ENCODE results near the gene TMIE. TPM values are rescaled to one million over a fixed set of nuclear protein-coding genes. Genes with fewer than 3 reads are reported as not detected.

The TMIE gene
- total RNA-seq, 2 donors from 2014 or later = 0.13 TPM; not detected in 1

- Histone ChIP-seq H3K27ac (no peak overlapping the region), H3K9me3 (no peaks in the 10 kb centered on the region), H3K36me3 (no peaks in the 10 kb centered on the region), H3K27me3 (no peaks in the 10 kb centered on the region), H3K4me1 (no peaks in the 10 kb centered on the region), H3K9ac (ENCODE audit: low read depth in 2 of 2, low read length in 2 of 2) (no peak overlapping the region), H3K4me3 (no peak overlapping the region)
- no peak for DNase-seq
- intact Hi-C loops (cut with DNase I) = loop anchor here (5.0 to 10.0 kb wide), 2 partner anchors 288 to 615 kb away; no protein-coding TSS in a partner anchor
- TF ChIP-seq, protein P1, sequence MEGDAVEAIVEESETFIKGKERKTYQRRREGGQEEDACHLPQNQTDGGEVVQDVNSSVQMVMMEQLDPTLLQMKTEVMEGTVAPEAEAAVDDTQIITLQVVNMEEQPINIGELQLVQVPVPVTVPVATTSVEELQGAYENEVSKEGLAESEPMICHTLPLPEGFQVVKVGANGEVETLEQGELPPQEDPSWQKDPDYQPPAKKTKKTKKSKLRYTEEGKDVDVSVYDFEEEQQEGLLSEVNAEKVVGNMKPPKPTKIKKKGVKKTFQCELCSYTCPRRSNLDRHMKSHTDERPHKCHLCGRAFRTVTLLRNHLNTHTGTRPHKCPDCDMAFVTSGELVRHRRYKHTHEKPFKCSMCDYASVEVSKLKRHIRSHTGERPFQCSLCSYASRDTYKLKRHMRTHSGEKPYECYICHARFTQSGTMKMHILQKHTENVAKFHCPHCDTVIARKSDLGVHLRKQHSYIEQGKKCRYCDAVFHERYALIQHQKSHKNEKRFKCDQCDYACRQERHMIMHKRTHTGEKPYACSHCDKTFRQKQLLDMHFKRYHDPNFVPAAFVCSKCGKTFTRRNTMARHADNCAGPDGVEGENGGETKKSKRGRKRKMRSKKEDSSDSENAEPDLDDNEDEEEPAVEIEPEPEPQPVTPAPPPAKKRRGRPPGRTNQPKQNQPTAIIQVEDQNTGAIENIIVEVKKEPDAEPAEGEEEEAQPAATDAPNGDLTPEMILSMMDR (IDR thresholded peaks at IDR 0.05) = no peak
Observed at GRCh38 chr3:46709721-46710120, 8.5 kb downstream of the TMIE start.

- TF ChIP-seq, protein P1 (IDR thresholded peaks at IDR 0.05) = no peak
- intact Hi-C loops (cut with DNase I) = no loop called here
- Histone ChIP-seq H3K27me3 (no peaks in the 10 kb centered on the region), H3K9ac (ENCODE audit: low read depth in 2 of 2, low read length in 2 of 2) (no peak overlapping the region), H3K36me3 (no peaks in the 10 kb centered on the region), H3K9me3 (no peaks in the 10 kb centered on the region), H3K4me3 (no peak overlapping the region), H3K4me1 (no peaks in the 10 kb centered on the region), H3K27ac (no peak overlapping the region)
- no peak for DNase-seq
Observed at GRCh38 chr3:46710229-46710628, 9.0 kb downstream of the TMIE start.

- DNase-seq = no peak
Observed at GRCh38 chr3:46710671-46711295, 9.6 kb downstream of the TMIE start.

GRCh38 chr3:46711305-46711704 lies 10.1 kb downstream of the TMIE start:
- Histone ChIP-seq H3K36me3 (no peaks in the 10 kb centered on the region), H3K4me1 (no peaks in the 10 kb centered on the region), H3K9me3 (no peaks in the 10 kb centered on the region), H3K4me3 (no peak overlapping the region), H3K9ac (ENCODE audit: low read depth in 2 of 2, low read length in 2 of 2) (no peak overlapping the region), H3K27ac (no peak overlapping the region), H3K27me3 (no peaks in the 10 kb centered on the region)
- TF ChIP-seq, protein P1 (IDR thresholded peaks at IDR 0.05) = no peak
- intact Hi-C loops (cut with DNase I) = no loop called here
- no peak for DNase-seq

More at GRCh38 chr3:46710671-46711295, 9.6 kb downstream of the TMIE start:
- TF ChIP-seq, protein P1 (IDR thresholded peaks at IDR 0.05) = no peak
- no peaks in the 10 kb centered on the region for H3K36me3 ChIP-seq
- H3K4me3 ChIP-seq = no peak overlapping the region
- no peaks in the 10 kb centered on the region for H3K9me3 ChIP-seq
- H3K27me3 ChIP-seq = no peaks in the 10 kb centered on the region
- H3K9ac ChIP-seq (ENCODE audit: low read depth in 2 of 2, low read length in 2 of 2) = no peak overlapping the region
- intact Hi-C loops (cut with DNase I) = no loop called here
- no peak overlapping the region for H3K27ac ChIP-seq
- no peaks in the 10 kb centered on the region for H3K4me1 ChIP-seq

DNA sequence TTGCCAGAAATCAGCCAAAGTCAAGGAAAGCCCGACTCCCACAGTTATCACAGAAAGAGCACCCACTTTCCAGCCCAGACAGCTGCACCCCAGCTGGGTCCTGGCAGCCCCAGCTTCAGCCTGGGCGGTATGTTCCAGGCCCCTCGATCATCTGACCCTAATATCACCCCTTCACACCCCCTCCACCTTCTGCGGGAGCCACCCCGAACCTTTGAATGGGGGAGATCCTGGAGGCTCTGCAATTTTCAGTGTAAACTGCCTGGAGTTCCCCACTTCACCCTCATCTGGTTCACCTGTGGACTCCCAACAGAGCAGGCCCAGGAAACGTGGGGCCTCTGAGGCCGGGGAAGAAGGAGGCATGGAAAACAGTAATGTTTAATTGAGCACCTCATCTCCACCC lies 10.6 kb downstream of the TMIE start:
- H3K36me3 ChIP-seq = no peaks in the 10 kb centered on the region
- TF ChIP-seq, protein P1 (IDR thresholded peaks at IDR 0.05) = no peak
- no peak overlapping the region for H3K27ac ChIP-seq
- H3K9ac ChIP-seq (ENCODE audit: low read depth in 2 of 2, low read length in 2 of 2) = no peak overlapping the region
- H3K4me1 ChIP-seq = no peaks in the 10 kb centered on the region
- H3K9me3 ChIP-seq = no peaks in the 10 kb centered on the region
- intact Hi-C loops (cut with DNase I) = no loop called here
- DNase-seq = no peak
- H3K4me3 ChIP-seq = no peak overlapping the region
- H3K27me3 ChIP-seq = no peaks in the 10 kb centered on the region
